Omental fat pad (tissue), 4 donors: Measurements from ENCODE around the gene GPR35. TPM values are rescaled to one million over a fixed set of nuclear protein-coding genes. Genes with fewer than 3 reads are reported as not detected.

Source experiments
- ATAC-seq: fragments of 150-250 bp; one replicate; pipeline ENCODE4 v1.9.1; 2016; ENCODE audit warnings: mild to moderate bottlenecking, moderate library complexity; ENCODE audit not compliant: low FRiP score
- DNase-seq: peaks from one replicate; pipeline ENCODE4 v3.0.0-alpha.2; 2019; ENCODE audit warnings: low spot score
- total RNA-seq, 4 donors: library from RNA; depleted of rRNA; stranded (reverse); fragments of >200 nt; gene quantifications; one replicate each; pipeline ENCODE4 v1.1.0, GENCODE V29; 2016
- TF ChIP-seq, protein P1 (sequence below), 3 donors: fragments of 450-650 bp; IDR thresholded peaks; one replicate each; pipeline ENCODE4 v1.5.1; 2016 to 2017; ENCODE audit warnings: antibody characterized with exemption in 3 of 3, mild to moderate bottlenecking in 3 of 3, moderate library complexity in 2 of 3

The GPR35 gene
- total RNA-seq, 4 donors from 2014 or later, result 1.3 to 2.4 (median 1.9) TPM

DNA sequence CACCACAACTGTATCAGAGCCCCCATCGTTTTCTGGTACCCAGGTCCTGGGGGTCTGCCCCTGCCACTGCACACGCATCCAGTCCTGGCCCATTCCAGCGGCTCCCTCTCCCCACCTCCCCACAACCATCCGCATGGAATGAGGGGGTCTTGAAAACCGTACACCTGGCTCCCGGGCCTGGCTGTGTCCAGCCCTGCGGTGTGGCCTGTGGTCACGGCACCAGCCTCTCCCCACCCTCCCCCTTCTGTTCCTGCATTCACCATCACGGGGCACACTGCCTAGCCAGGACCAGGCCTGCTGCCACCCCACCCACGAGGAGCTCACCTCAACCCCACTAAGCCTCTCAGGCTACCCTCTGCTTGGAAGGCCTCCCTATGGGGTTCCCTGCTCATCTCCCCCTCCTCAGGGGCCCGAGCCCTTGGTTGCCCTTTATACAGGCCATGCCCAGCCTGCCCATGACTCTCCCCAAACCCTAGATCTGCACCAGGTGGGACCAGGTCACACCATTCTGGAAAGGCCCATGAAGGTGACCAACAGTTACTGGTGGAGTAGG lies 11.4 kb downstream of the GPR35 start:
- TF ChIP-seq, protein P1, sequence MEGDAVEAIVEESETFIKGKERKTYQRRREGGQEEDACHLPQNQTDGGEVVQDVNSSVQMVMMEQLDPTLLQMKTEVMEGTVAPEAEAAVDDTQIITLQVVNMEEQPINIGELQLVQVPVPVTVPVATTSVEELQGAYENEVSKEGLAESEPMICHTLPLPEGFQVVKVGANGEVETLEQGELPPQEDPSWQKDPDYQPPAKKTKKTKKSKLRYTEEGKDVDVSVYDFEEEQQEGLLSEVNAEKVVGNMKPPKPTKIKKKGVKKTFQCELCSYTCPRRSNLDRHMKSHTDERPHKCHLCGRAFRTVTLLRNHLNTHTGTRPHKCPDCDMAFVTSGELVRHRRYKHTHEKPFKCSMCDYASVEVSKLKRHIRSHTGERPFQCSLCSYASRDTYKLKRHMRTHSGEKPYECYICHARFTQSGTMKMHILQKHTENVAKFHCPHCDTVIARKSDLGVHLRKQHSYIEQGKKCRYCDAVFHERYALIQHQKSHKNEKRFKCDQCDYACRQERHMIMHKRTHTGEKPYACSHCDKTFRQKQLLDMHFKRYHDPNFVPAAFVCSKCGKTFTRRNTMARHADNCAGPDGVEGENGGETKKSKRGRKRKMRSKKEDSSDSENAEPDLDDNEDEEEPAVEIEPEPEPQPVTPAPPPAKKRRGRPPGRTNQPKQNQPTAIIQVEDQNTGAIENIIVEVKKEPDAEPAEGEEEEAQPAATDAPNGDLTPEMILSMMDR (IDR thresholded peaks at IDR 0.05), result no peak
- ATAC-seq, result no peak
- no peak for DNase-seq

- ATAC-seq (no peak), DNase-seq (no peak)
- TF ChIP-seq, protein P1 (IDR thresholded peaks at IDR 0.05), result no peak
Measured at GRCh38 chr2:240637116-240637900, 12.0 kb downstream of the GPR35 start.

- ATAC-seq (no peak), DNase-seq (no peak)
- TF ChIP-seq, protein P1 (IDR thresholded peaks at IDR 0.05), result no peak
Measured at GRCh38 chr2:240637901-240638345, 12.6 kb downstream of the GPR35 start.

DNA sequence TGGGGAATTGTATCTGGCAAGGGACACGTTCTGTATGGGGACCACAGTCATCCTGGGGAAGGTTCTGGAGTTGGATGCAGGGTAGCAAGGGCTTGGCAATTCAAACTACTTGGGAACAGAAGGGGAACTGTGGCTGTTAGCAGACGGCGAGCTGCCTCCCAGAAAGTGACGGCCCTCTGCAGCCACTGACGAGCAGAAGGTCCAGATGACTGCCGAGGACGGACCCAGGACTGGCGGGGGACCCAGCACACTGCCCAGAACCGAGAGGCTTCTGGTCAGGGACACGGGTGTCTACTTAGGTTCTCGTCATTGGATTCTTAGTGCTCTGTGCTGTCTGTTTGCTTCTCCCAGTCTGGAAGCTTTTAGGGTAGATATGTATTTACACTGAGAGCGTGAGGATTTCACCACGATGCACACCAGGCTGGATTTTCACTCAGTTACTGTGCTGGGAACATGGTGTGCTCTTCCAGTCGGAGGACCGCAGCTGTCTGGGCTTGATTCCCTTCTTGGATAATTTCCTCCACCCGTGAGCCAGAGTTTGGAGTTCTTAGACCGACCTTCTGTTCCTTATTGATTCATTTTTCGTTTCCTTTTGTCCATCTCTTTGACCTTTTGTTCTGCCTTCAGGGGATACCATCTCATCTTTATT lies 13.4 kb downstream of the GPR35 start:
- ATAC-seq, result no peak
- DNase-seq, result no peak
- TF ChIP-seq, protein P1 (IDR thresholded peaks at IDR 0.05), result no peak

DNA sequence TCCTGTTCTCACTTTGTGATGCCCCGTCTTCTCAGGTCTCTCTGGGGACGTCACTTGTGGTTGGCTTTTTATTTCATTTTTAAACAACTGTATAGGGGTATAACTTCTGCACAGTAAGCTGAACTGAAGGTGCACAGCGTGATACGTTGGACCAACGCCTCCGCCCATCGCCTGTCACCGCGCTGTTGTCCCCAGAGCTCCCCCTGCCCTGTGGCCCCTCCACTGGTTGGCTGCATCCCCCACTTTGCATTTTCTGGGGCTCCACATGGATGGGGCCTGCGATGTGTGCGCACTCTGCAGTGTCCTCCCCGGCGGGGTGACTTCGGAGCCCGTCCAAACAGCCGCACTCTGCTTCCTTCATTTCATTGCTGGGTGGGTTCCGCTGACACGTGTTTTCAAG lies 14.3 kb downstream of the GPR35 start:
- no peak for DNase-seq
- ATAC-seq, result no peak

GRCh38 chr2:240640939-240641338 lies 15.7 kb downstream of the GPR35 start:
- TF ChIP-seq, protein P1 (IDR thresholded peaks at IDR 0.05), result no peak
- ATAC-seq (no peak), DNase-seq (no peak)

More for the DNA sequence above, 14.3 kb downstream of the GPR35 start:
- TF ChIP-seq, protein P1 (IDR thresholded peaks at IDR 0.05), result no peak
